Heart right ventricle (tissue), 16 donors: ENCODE measurements around the gene CROT. TPM values are rescaled to one million over a fixed set of nuclear protein-coding genes. Genes with fewer than 3 reads are reported as not detected.

Experiments
- ATAC-seq, 8 donors: fragments of 200-7000 bp; cut with Tn5 transposase; one replicate each; pipeline ENCODE4 v1.9.1; 2020; ENCODE audit warnings: mild to moderate bottlenecking in 8 of 8, moderate library complexity in 8 of 8, moderate number of reproducible peaks in 1 of 8
- DNase-seq, 2 donors: peaks; one replicate each; pipeline ENCODE4 v3.0.0-alpha.2; 2020
- H3K27ac ChIP-seq, 10 donors: fragments of 200-600 bp; sonication (generic) in 2 of 10; one replicate each; pipeline versions ENCODE4 v1.5.0 to v1.8.0; 2020 to 2022; ENCODE audit warnings: mild to moderate bottlenecking in 3 of 10
- H3K27me3 ChIP-seq, 7 donors: fragments of 200-600 bp; one replicate each; pipeline ENCODE4 v1.8.0; 2021 to 2022; ENCODE audit warnings: mild to moderate bottlenecking in 2 of 7
- H3K36me3 ChIP-seq, 9 donors: fragments of 200-600 bp; sonication (generic) in 1 of 9; one replicate each; pipeline versions ENCODE4 v1.5.0 to v1.8.0; 2020 to 2022; ENCODE audit warnings: mild to moderate bottlenecking in 2 of 9
- H3K4me1 ChIP-seq, 9 donors: fragments of 200-600 bp; sonication (generic) in 1 of 9; one replicate each; pipeline versions ENCODE4 v1.5.0 to v1.8.0; 2020 to 2022; ENCODE audit warnings: mild to moderate bottlenecking in 4 of 9
- H3K4me3 ChIP-seq, 10 donors: fragments of 200-600 bp; sonication (generic) in 2 of 10; one replicate each; pipeline versions ENCODE4 v1.5.0 to v1.8.0; 2020 to 2022; ENCODE audit warnings: mild to moderate bottlenecking in 7 of 10, moderate library complexity in 2 of 10
- H3K9me3 ChIP-seq, 11 donors: fragments of 200-600 bp in 10 of 11; sonication (generic) in 2 of 11; one replicate each; pipeline versions ENCODE4 v1.5.0 to v1.8.0; 2013 to 2022; ENCODE audit warnings: mild to moderate bottlenecking in 2 of 11, control low read depth in 1 of 11, moderate library complexity in 1 of 11
- WGBS, 2 donors: extraction: QIAGEN DNeasy Blood & Tissue Kit; methylation state at CpG; one replicate each; pipeline ENCODE4 v1.1.7; 2013; ENCODE audit warnings: inconsistent platforms in 1 of 2; 5-methylcytosine and 5-hydroxymethylcytosine counted together
- intact Hi-C, 10 donors: fragments of 100-400 bp; cut with DNase I; formaldehyde crosslinking; loops; one replicate each; pipeline versions ENCODE4 v1.11.1 to v1.14.2; 2022
- polyA plus RNA-seq, 2 donors: library from polyadenylated mRNA; stranded (reverse); fragments of 200-250 nt; gene quantifications; one replicate each; pipeline ENCODE4 v1.2.3, GENCODE V29; 2013
- total RNA-seq, 10 donors: library from RNA; stranded (reverse); fragmentation: NEBNext Ultra II Directional in 3 of 10; extraction: Animal tissue kit (Norgen Biotek cat#: 25700) in 3 of 10; gene quantifications; one replicate each; pipeline versions ENCODE4 v1.2.1 to v1.2.4, GENCODE V29; 2021 to 2023
- TF ChIP-seq, protein P1 (sequence below), 9 donors: fragments of 200-600 bp; sonication (generic) in 2 of 9; IDR thresholded peaks; one replicate each; pipeline versions ENCODE4 v1.5.0 to v1.8.0; 2021 to 2022; ENCODE audit warnings: antibody characterized with exemption in 9 of 9, mild to moderate bottlenecking in 5 of 9, moderate library complexity in 1 of 9
- donor health status: Arrhythmogenic right ventricular cardiomyopathy.
- donor health status: ischemic (EF 13 %, LVEDD 7.1; RV severe dilation, severe dysfunction).
- donor health status: healthy with polysubstance abuse.
- donor health status: DM: no; HTN: yes; CAD: no.
- donor health status: DM: no; HTN: no; CAD: no.
- donor health status: ischemic (EF 25% LVEDD 6.9; RV normal size, moderate dysfunction).
- donor health status: ischemic (EF 25% LVEDD 5.7; RV mildly dilated, moderate dysfunction).
- donor health status: healthy.
- donor health status: DM: yes; HTN: yes; CAD: no.
- donor health status: Ischemic cardiomyopathy.
- donor health status: ischemic (EF 35%, LVEDD 5.7; RV mildly dilated, moderate dysfunction).
- donor health status: nonischemic (EF 11% LVEDD 7.7; RV severe dilation, severe dysfunction).
- donor health status: DM: yes; HTN: yes; CAD: no.
- donor health status: PGD.
- donor health status: ischemic (EF 29% LVEDD 5.4; RV normal size, mild dysfunction).
- donor health status: nonischemic (EF 23%, LVEDD 6.1; RV moderate dilation, normal function).

CROT gene
- total and polyA plus RNA-seq, 12 donors = 4.3 to 10.6 (median 7.1) TPM

DNA sequence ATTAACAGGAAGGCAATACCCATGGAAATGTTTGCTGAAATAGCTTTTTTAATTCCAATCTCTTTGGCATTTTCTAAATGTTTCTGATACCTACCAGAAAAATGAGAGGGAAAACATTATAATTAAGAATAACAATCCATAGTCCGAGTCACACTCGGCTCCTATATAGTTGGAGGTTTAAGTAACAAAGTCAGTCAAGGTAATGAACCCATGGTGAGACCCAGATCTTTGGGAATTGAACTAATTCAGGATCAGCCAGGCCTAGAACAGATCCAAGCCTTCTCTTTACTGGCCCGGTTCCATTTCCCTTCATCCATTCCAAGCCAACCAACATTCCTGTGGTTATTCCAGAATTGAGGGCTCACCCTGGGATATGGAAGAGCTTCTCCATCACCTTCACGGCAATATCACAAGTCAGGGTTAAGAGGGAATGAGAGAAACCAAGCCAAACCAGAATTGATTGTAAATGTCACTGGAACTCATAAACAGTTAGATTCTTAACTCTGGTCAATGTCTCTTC, 101.7 kb downstream of the CROT start:
- DNase-seq (no peak), ATAC-seq (no peak)
- Histone ChIP-seq H3K36me3 (peaks cover 0 to 29% (median 0%) of the 10 kb centered on the region in 9 donors), H3K9me3 (no peaks in the 10 kb centered on the region), H3K4me3 (no peak overlapping the region), H3K27ac (no peak overlapping the region), H3K27me3 (no peaks in the 10 kb centered on the region), H3K4me1 (no peaks in the 10 kb centered on the region)
- intact Hi-C loops = no loop called here
- TF ChIP-seq, protein P1, sequence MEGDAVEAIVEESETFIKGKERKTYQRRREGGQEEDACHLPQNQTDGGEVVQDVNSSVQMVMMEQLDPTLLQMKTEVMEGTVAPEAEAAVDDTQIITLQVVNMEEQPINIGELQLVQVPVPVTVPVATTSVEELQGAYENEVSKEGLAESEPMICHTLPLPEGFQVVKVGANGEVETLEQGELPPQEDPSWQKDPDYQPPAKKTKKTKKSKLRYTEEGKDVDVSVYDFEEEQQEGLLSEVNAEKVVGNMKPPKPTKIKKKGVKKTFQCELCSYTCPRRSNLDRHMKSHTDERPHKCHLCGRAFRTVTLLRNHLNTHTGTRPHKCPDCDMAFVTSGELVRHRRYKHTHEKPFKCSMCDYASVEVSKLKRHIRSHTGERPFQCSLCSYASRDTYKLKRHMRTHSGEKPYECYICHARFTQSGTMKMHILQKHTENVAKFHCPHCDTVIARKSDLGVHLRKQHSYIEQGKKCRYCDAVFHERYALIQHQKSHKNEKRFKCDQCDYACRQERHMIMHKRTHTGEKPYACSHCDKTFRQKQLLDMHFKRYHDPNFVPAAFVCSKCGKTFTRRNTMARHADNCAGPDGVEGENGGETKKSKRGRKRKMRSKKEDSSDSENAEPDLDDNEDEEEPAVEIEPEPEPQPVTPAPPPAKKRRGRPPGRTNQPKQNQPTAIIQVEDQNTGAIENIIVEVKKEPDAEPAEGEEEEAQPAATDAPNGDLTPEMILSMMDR (IDR thresholded peaks at IDR 0.05) = no peak
- WGBS, 2 donors = 83 to 86% methylated on average over 4 of the region's 4 CpGs

DNA sequence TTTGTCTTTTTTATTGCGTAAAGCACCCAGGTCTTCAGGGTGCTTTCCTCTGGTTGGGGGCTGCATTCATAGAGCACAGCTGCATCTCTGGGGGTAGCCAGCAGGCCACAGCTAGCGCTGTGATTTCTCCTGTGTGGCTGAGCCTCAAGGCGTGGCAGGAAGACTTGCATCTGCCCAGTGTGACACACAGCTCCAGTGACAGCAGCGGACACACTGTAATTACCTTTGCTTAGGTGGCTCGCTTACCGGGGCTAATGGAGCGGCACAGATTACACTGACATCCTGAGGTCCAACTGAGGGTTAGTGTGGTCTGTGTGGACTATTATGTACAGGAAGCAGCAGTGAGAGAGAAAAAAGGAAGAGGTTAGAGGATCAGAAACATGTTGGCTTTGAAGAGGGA, 102.9 kb downstream of the CROT start:
- intact Hi-C loops = no loop called here
- Histone ChIP-seq H3K4me3 (no peak overlapping the region), H3K9me3 (no peaks in the 10 kb centered on the region), H3K27ac (no peak overlapping the region), H3K36me3 (peaks cover 0 to 21% (median 0%) of the 10 kb centered on the region in 9 donors), H3K4me1 (no peaks in the 10 kb centered on the region), H3K27me3 (no peaks in the 10 kb centered on the region)
- no peak for ATAC-seq
- WGBS, 2 donors = 79 to 80% methylated on average over 7 of the region's 7 CpGs
- TF ChIP-seq, protein P1 (IDR thresholded peaks at IDR 0.05) = no peak
- DNase-seq = no peak

Other genes starting within 250 kb of the CROT start
- 10 to 100 TPM; 18.0 to 26.5 (median 21.8) TPM for gene DMTF1, start 193.2 kb upstream of the CROT start, total RNA-seq
- gene DMTF1, start 193.2 kb upstream of the CROT start, polyA plus RNA-seq = 10 to 100 TPM; 10.8 to 60.8 TPM
- gene TMEM243, start 125.9 kb upstream of the CROT start, total RNA-seq = 1 to 10 TPM; 2.1 to 7.0 (median 3.9) TPM
- 10 to 100 TPM in 1 of 2 donors, 1 to 10 TPM in 1; 9.7 to 10.0 TPM for gene TMEM243, start 125.9 kb upstream of the CROT start, polyA plus RNA-seq
- 10 to 100 TPM in 1 of 10 donors, 1 to 10 TPM in 9; 5.0 to 11.0 (median 6.8) TPM for gene ABCB4, start 130.0 kb downstream of the CROT start, total RNA-seq
- gene ABCB4, start 130.0 kb downstream of the CROT start, polyA plus RNA-seq = 10 to 100 TPM in 1 of 2 donors, 1 to 10 TPM in 1; 1.2 to 14.4 TPM